HFFc6 (cell line): ENCODE data around the gene CEP192. TPM values are rescaled to one million over a fixed set of nuclear protein-coding genes. Genes with fewer than 3 reads are reported as not detected.
"Not testable (repeated sequence)": the region's sequence is repeated elsewhere in the genome, so short reads cannot be mapped to it uniquely, and the experiment has no call there.

ENCODE experiments used
- DNase-seq: peaks from one replicate; pipeline ENCODE4 v3.0.0-alpha.2; 2018
- H3K27ac Mint-ChIP-seq: 2 replicates; pipeline ENCODE4 v1.8.0; 2020; ENCODE audit warnings: mild to moderate bottlenecking, mixed read lengths
- H3K27me3 Mint-ChIP-seq: 2 replicates; pipeline ENCODE4 v1.8.0; 2021; ENCODE audit warnings: mild to moderate bottlenecking, moderate library complexity, mixed read lengths; ENCODE audit not compliant: insufficient read depth
- H3K36me3 Mint-ChIP-seq: 2 replicates; pipeline ENCODE4 v1.8.0; 2021; ENCODE audit warnings: low read depth, mixed read lengths
- H3K4me1 Mint-ChIP-seq: 2 replicates; pipeline ENCODE4 v1.8.0; 2020; ENCODE audit warnings: low read depth, mixed read lengths
- H3K4me3 Mint-ChIP-seq: 2 replicates; pipeline ENCODE4 v1.8.0; 2020; ENCODE audit warnings: mild to moderate bottlenecking, moderate library complexity, mixed read lengths
- H3K9me3 Mint-ChIP-seq: 2 replicates; pipeline ENCODE4 v1.8.0; 2020; ENCODE audit warnings: mild to moderate bottlenecking, mixed read lengths
- total RNA-seq, 6 experiments: library from RNA; stranded (reverse); fragmentation: NEBNext Ultra II Directional; extraction: Animal tissue kit (Norgen Biotek cat#: 25700); gene quantifications; 2 replicates in 1 of 6; 3 replicates in 5 of 6; pipeline ENCODE4 v1.2.3, GENCODE V29; 2021
- TF ChIP-seq, protein P1 (sequence below): fragments of 200-600 bp; sonication (generic); IDR thresholded peaks from 2 replicates; pipeline ENCODE4 v1.5.0; 2021; ENCODE audit warnings: antibody characterized with exemption, mild to moderate bottlenecking

CEP192 gene
- total RNA-seq, 6 experiments from 2014 or later, result 15.1 to 21.0 (median 18.4) TPM

DNA sequence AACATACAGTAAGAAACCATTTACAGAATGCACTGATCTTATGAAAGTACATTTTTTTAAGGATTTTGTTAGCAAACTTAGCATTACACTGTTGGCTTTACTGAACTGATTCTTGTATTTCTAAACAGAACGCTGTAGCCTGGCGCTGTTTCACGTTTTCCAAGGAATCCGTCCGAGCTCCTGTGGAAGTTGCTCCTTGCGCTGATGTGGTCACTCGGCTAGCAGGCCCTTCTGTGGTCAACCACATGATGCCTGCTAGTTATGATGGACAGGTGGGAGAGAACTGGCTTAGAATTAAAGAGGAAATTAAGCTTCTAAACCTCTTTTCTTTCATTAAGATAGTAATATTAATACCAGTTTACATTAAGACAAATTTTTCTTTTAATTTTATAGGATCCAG lies 76.8 kb downstream of the CEP192 start:
- Mint-ChIP-seq H3K4me1 (peaks cover 5% of the 10 kb centered on the region; the same call in 1 of the 2 replicates), H3K27ac (no peak overlapping the region), H3K9me3 (peaks cover 4% of the 10 kb centered on the region), H3K36me3 (peaks cover 56% of the 10 kb centered on the region), H3K4me3 (no peak overlapping the region), H3K27me3 (no peaks in the 10 kb centered on the region; the same call in 1 of the 2 replicates)
- no peak for DNase-seq
- TF ChIP-seq, protein P1, sequence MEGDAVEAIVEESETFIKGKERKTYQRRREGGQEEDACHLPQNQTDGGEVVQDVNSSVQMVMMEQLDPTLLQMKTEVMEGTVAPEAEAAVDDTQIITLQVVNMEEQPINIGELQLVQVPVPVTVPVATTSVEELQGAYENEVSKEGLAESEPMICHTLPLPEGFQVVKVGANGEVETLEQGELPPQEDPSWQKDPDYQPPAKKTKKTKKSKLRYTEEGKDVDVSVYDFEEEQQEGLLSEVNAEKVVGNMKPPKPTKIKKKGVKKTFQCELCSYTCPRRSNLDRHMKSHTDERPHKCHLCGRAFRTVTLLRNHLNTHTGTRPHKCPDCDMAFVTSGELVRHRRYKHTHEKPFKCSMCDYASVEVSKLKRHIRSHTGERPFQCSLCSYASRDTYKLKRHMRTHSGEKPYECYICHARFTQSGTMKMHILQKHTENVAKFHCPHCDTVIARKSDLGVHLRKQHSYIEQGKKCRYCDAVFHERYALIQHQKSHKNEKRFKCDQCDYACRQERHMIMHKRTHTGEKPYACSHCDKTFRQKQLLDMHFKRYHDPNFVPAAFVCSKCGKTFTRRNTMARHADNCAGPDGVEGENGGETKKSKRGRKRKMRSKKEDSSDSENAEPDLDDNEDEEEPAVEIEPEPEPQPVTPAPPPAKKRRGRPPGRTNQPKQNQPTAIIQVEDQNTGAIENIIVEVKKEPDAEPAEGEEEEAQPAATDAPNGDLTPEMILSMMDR, result no peak

DNA sequence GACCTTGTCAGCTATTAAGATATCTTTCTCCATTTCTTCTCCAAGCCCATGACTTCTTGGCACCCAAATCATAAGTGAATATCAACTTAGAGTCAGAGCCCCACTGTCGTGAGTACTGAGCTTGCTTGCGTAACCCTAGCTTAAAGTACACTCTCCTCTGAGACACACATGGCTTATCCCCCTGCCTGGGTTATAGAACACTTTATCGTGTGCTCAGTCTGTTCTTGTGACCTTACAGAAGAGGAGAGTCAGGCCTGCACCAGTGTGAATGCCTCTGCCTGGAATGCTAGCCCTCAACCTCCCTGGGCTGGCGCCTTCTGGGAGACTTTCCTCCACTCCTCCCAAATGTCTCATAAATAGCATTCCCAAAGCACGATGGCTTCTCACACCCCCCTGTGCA lies 79.3 kb downstream of the CEP192 start:
- no peak for DNase-seq
- peaks cover 41% of the 10 kb centered on the region for H3K36me3 Mint-ChIP-seq

DNA sequence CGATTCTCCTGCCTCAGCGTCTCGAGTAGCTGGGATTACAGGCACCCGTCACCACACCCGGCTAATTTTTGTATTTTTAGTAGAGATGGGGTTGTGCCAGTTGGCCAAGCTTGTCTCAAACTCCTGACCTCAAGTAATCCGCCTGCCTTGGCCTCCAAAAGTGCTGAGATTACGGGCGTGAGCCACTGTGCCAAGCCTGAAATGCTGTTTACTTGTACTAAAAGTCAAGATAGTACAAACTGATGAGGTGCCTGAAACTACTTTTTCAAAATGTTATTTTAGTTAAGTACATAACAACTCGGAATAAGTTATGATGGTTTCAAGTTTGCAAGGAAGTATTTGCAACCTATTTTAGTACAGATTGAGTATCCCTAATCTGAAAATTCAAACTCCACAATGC lies 85.7 kb downstream of the CEP192 start:
- Mint-ChIP-seq H3K27me3 (no peaks in the 10 kb centered on the region), H3K27ac (no peak overlapping the region), H3K9me3 (peaks cover 41% of the 10 kb centered on the region), H3K4me1 (no peaks in the 10 kb centered on the region), H3K4me3 (no peak overlapping the region), H3K36me3 (peaks cover 62% of the 10 kb centered on the region)
- TF ChIP-seq, protein P1, result no peak
- DNase-seq, result no peak

More for the DNA sequence above, 79.3 kb downstream of the CEP192 start:
- Mint-ChIP-seq H3K9me3 (no peaks in the 10 kb centered on the region), H3K4me3 (no peak overlapping the region), H3K27ac (no peak overlapping the region), H3K4me1 (peaks cover 5% of the 10 kb centered on the region; the same call in 1 of the 2 replicates), H3K27me3 (no peaks in the 10 kb centered on the region; the same call in 1 of the 2 replicates)
- TF ChIP-seq, protein P1, result no peak

DNA sequence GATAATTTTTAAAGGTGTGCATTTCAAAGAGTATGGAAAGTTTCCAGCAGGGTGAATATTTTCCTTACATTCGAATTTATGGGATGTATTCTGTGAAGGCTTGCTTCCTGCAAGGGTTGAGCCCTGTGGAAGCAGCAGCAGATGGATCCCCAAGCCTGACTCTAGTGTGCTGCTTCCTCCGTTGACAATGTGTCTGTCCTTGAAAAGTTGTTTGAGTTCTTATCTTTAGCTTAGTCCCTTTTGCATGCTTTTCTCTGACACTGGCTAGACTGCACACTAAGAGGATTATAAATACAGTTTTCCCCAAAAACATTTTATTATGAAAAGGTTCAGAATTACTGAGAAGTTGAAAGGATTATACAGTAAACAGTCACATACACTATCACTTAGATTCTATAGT lies 86.3 kb downstream of the CEP192 start:
- no peaks in the 10 kb centered on the region for H3K27me3 Mint-ChIP-seq
- peaks cover 2% of the 10 kb centered on the region; the same call in 1 of the 2 replicates for H3K4me1 Mint-ChIP-seq
- no peak overlapping the region for H3K27ac Mint-ChIP-seq
- no peak for DNase-seq
- H3K4me3 Mint-ChIP-seq, result no peak overlapping the region
- peaks cover 41% of the 10 kb centered on the region for H3K9me3 Mint-ChIP-seq
- TF ChIP-seq, protein P1, result no peak
- peaks cover 63% of the 10 kb centered on the region for H3K36me3 Mint-ChIP-seq

DNA sequence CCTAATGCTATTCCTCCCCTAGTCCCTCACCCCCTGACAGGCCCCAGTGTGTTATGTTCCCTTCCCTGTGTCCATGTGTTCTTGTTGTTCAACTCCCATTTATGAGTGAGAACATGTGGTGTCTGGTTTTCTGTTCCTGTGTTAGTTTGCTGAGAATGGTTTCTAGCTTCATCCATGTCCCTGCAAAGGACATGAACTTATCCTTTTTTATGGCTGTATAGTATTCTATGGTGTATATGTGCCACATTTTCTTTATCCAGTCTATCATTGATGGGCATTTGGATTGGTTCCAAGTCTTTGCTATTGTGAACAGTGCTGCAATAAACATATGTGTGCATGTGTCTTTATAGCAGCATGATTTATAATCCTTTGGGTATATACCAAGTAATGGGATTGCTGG lies 86.9 kb downstream of the CEP192 start:
- H3K27ac Mint-ChIP-seq, H3K4me1 Mint-ChIP-seq, H3K4me3 Mint-ChIP-seq, H3K27me3 Mint-ChIP-seq, DNase-seq: not testable (repeated sequence)
- peaks cover 41% of the 10 kb centered on the region for H3K9me3 Mint-ChIP-seq
- H3K36me3 Mint-ChIP-seq, result peaks cover 62% of the 10 kb centered on the region

DNA sequence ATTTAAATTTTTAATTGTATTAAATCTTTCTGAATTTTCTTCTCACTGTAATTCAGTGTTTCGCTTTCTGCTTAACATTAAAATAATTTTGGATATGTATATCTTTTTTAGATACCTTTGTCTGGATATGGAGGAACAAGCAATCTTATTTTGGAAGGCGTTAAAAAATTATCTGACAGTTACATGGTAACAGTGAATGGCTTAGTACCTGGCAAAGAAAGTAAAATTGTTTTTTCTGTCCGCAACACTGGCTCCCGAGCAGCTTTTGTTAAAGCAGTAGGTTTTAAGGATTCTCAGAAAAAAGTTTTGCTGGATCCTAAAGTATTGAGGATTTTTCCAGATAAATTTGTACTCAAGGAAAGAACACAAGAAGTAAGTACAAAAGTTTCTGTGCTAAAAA lies 95.7 kb downstream of the CEP192 start:
- Mint-ChIP-seq H3K9me3 (peaks cover under 1% of the 10 kb centered on the region; the same call in 1 of the 2 replicates), H3K4me1 (peaks cover 14% of the 10 kb centered on the region), H3K4me3 (no peak overlapping the region), H3K36me3 (peaks cover 54% of the 10 kb centered on the region), H3K27ac (no peak overlapping the region), H3K27me3 (peaks cover 2% of the 10 kb centered on the region)
- TF ChIP-seq, protein P1, result no peak
- no peak for DNase-seq
